ENCODE data around the gene PCDHGC5.

PCDHGC5 gene

GRCh38 chr5:141533897-141534296, 45.0 kb downstream of the PCDHGC5 start:
- no peak for DNase-seq

DNA sequence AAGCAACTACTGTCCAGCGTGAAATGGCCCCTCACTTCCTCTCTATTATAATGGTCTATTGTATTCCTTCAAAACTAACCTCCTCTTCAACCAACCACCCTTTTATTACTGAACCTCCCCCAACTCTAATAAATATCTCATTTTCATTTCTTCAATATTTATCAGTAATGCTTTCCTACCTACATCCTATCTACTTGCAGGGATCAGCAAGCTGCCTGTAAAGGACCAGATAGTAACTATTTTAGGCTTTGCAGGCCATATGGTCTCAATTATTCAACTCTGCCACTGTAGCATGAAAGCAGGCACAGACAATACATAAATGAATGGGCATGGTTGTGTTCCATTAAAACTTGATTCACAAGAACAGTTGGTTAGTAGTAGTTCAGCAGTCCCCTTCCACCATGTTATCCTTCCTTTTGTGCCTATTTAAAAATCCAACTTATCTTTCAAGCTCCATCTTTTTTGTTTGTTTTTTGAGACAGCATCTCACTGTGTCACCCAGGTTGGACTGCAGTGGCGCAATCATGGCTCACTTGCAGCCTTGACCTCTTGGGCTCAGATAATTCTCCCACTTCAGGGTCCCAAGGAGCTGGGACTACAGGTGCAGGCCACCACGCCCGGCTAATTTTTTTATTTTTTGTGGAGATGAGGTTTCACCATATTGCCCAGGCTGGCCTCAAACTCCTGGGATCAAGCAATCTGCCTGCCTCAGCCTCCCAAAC, 45.8 kb downstream of the PCDHGC5 start:
- no peak for DNase-seq
